Smooth muscle cell (in vitro differentiated cells): ENCODE data around the gene INTS12. TPM values are rescaled to one million over a fixed set of nuclear protein-coding genes. Genes with fewer than 3 reads are reported as not detected.

ENCODE experiments used
- DNase-seq: peaks from one replicate; lab custom pipeline; 2025; ENCODE audit not compliant: unreplicated experiment; lab: John Stamatoyannopoulos, UW
- H2AFZ ChIP-seq: fragments of 200-600 bp; sonication (generic); 2 replicates; pipeline ENCODE4 v1.6.0; 2016; ENCODE audit warnings: antibody characterized with exemption, low read depth, mild to moderate bottlenecking
- H3F3A ChIP-seq: fragments of 200-600 bp; sonication (generic); 2 replicates; pipeline ENCODE4 v1.6.0; 2017; ENCODE audit warnings: antibody characterized with exemption, low read depth
- H3K27ac ChIP-seq: fragments of 200-600 bp; sonication (generic); 2 replicates; pipeline ENCODE4 v1.5.1; 2016; ENCODE audit warnings: low read depth, mild to moderate bottlenecking
- H3K27me3 ChIP-seq: fragments of 200-600 bp; sonication (generic); 2 replicates; pipeline ENCODE4 v1.6.1; 2016; ENCODE audit warnings: low read depth, mild to moderate bottlenecking
- H3K36me3 ChIP-seq: fragments of 200-600 bp; sonication (generic); 2 replicates; pipeline ENCODE4 v1.5.1; 2016; ENCODE audit warnings: low read depth
- H3K4me1 ChIP-seq: fragments of 200-600 bp; sonication (generic); 2 replicates; pipeline ENCODE4 v1.5.1; 2016; ENCODE audit warnings: low read depth
- H3K4me2 ChIP-seq: fragments of 200-600 bp; sonication (generic); 2 replicates; pipeline ENCODE4 v1.6.0; 2016; ENCODE audit warnings: mild to moderate bottlenecking
- H3K4me3 ChIP-seq: fragments of 200-600 bp; sonication (generic); 2 replicates; pipeline ENCODE4 v1.5.1; 2016; ENCODE audit warnings: mild to moderate bottlenecking
- H3K79me2 ChIP-seq: fragments of 200-600 bp; sonication (generic); 2 replicates; pipeline ENCODE4 v1.6.0; 2016; ENCODE audit warnings: low read depth, mild to moderate bottlenecking
- H3K9ac ChIP-seq: fragments of 200-600 bp; sonication (generic); 2 replicates; pipeline ENCODE4 v1.6.0; 2016; ENCODE audit warnings: low read depth
- H3K9me3 ChIP-seq: fragments of 200-600 bp; sonication (generic); replicated peaks from 2 replicates; pipeline ENCODE4 v1.5.1; 2016; ENCODE audit warnings: low read depth
- H4K20me1 ChIP-seq: fragments of 200-600 bp; sonication (generic); 2 replicates; pipeline ENCODE4 v1.6.0; 2016; ENCODE audit warnings: low read depth
- CTCF ChIP-seq: fragments of 200-600 bp; sonication (generic); IDR thresholded peaks from 2 replicates; pipeline ENCODE4 v1.5.1; 2017; ENCODE audit warnings: borderline replicate concordance, mild to moderate bottlenecking, antibody characterized with exemption; ENCODE audit not compliant: insufficient read depth, poor library complexity, severe bottlenecking
- WGBS: methylation state at CpG from one replicate; pipeline ENCODE4 v1.1.7; 2016; ENCODE audit warnings: low lambda C conversion rate; 5-methylcytosine and 5-hydroxymethylcytosine counted together
- polyA plus RNA-seq: library from polyadenylated mRNA; unstranded; fragments of >200 nt; fragmentation: Nextera tagmentation; extraction: Ambion mirVana; gene quantifications from 2 replicates; pipeline ENCODE4 v1.2.1, GENCODE V29; 2016
- total RNA-seq: library from RNA; depleted of rRNA; stranded (reverse); fragments of >200 nt; gene quantifications from 2 replicates; pipeline ENCODE4 v1.2.3, GENCODE V29; 2014

Gene INTS12
- total and polyA plus RNA-seq, 2 experiments from 2014 or later, result 23.6 to 29.6 TPM

- Histone ChIP-seq H3K79me2 (no peaks in the 10 kb centered on the region), H3K9ac (no peak overlapping the region), H3K36me3 (no peaks in the 10 kb centered on the region), H3F3A (no peaks in the 10 kb centered on the region), H4K20me1 (no peaks in the 10 kb centered on the region), H3K4me1 (peaks cover 4% of the 10 kb centered on the region), H3K4me2 (no peak overlapping the region), H3K9me3 (no peaks in the 10 kb centered on the region), H3K27me3 (peaks cover 7% of the 10 kb centered on the region), H3K27ac (no peak overlapping the region), H2AFZ (no peak overlapping the region), H3K4me3 (no peak overlapping the region)
- 57% methylated on average over 3 of the region's 3 CpGs for WGBS
- no peak for DNase-seq
- no peak for TF ChIP-seq CTCF
Observed at GRCh38 chr4:105633241-105633640, 75.2 kb downstream of the INTS12 start.

Other genes starting within 250 kb of the INTS12 start
- 96.5 and 136 TPM in 2 replicates for gene PPA2, start 234.6 kb downstream of the INTS12 start, total RNA-seq
- gene PPA2, start 234.6 kb downstream of the INTS12 start, polyA plus RNA-seq, result 84.4 and 91.3 TPM in 2 replicates
- gene ARHGEF38, start 156.1 kb downstream of the INTS12 start, total RNA-seq, result not detected in 2 replicates
- 0.24 and 0.25 TPM in 2 replicates for gene ARHGEF38, start 156.1 kb downstream of the INTS12 start, polyA plus RNA-seq
- gene GSTCD, start 95 bp upstream of the INTS12 start, total RNA-seq, result 10.5 and 22.3 TPM in 2 replicates
- 4.2 and 5.6 TPM in 2 replicates for gene GSTCD, start 95 bp upstream of the INTS12 start, polyA plus RNA-seq
- 0.45 and 0.99 TPM in 2 replicates for gene NPNT, start 186.8 kb upstream of the INTS12 start, total RNA-seq
- 0.43 and 2.9 TPM in 2 replicates for gene NPNT, start 186.8 kb upstream of the INTS12 start, polyA plus RNA-seq